Measurements from ENCODE around the gene FLCN.

The FLCN gene

DNA sequence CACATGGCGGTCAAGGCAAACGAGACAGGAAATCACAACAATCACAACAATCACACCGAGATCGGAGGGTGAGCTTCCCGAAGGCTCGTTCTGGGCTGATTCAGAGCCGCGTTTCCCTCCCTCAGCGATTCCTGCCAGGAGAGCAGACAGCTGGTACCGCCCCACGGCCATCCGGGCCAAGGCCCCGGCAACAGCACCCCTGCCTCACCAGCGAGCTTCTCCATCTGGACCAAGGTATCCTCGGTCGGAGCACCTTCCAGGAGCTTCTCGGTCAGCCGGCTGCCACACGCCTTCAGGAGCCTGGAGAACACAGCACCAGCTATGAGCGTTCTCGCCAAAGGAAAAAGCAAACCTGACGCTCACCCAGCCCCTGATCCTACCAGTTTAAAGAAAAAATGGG, 15.6 kb downstream of the FLCN start:
- TF ChIP-seq CTCF (conservative IDR thresholded peaks at IDR 0.05; ENCODE audit: low read depth, low read length) = no peak

DNA sequence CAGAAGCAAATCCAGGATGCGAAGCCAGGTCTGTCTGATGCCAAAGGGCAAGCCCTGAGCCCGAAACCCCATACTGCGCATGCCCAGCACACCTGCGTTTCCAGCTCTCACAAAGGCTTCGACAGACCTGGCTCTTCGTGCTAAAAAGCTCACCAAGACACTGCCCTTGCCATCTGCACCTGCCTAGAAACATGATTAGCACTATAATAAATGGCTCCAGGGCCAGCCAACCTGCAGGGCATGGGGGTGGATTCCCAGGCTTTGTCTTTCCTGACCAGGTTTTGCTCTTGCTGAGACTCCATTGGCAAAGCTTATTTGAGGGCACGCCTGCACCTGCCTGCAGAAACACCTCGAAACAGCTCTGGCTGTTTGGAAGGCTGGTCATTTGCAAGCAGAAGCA, 16.4 kb downstream of the FLCN start:
- no peak overlapping the region for H3K4me3 ChIP-seq (ENCODE audit: low read depth, low read length)
- DNase-seq (ENCODE audit: low read depth) = no peak
- no peak for TF ChIP-seq CTCF (conservative IDR thresholded peaks at IDR 0.05; ENCODE audit: low read depth, low read length)

More for the DNA sequence above, 15.6 kb downstream of the FLCN start:
- DNase-seq (ENCODE audit: low read depth) = no peak
- no peak overlapping the region for H3K4me3 ChIP-seq (ENCODE audit: low read depth, low read length)

- no peak overlapping the region for H3K4me3 ChIP-seq (ENCODE audit: low read depth, low read length)
- no peak for DNase-seq (ENCODE audit: low read depth)
- no peak for TF ChIP-seq CTCF (conservative IDR thresholded peaks at IDR 0.05; ENCODE audit: low read depth, low read length)
Measured at GRCh38 chr17:17217995-17218394, 19.0 kb downstream of the FLCN start.

GRCh38 chr17:17216776-17217175, 20.2 kb downstream of the FLCN start:
- no peak overlapping the region for H3K4me3 ChIP-seq (ENCODE audit: low read depth, low read length)
- no peak for TF ChIP-seq CTCF (conservative IDR thresholded peaks at IDR 0.05; ENCODE audit: low read depth, low read length)
- DNase-seq (ENCODE audit: low read depth) = no peak

GRCh38 chr17:17216236-17216635, 20.7 kb downstream of the FLCN start:
- no peak for DNase-seq (ENCODE audit: low read depth)
- no peak for TF ChIP-seq CTCF (conservative IDR thresholded peaks at IDR 0.05; ENCODE audit: low read depth, low read length)

DNA sequence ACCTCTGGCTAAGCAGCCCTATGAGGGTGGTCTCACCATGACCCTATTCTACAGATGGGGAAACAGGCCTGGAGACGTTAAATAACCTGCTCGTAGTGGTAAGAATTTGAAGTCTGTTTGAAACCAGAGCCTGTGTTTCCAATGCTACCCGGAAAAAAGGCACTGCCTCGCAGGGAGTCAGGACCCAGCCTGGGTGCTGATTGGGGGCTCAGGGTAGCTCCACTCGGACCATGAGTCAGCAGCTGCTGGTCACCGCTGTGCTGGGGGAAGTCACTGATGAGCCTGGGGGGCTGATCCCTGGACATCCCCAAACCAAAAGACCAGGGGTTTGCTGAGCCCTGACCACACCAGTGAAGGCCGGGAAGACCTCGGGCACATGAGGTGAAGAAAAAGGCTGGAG, 21.4 kb downstream of the FLCN start:
- no peak overlapping the region for H3K4me3 ChIP-seq (ENCODE audit: low read depth, low read length)
- DNase-seq (ENCODE audit: low read depth) = no peak
- no peak for TF ChIP-seq CTCF (conservative IDR thresholded peaks at IDR 0.05; ENCODE audit: low read depth, low read length)

More at GRCh38 chr17:17216236-17216635, 20.7 kb downstream of the FLCN start:
- H3K4me3 ChIP-seq (ENCODE audit: low read depth, low read length) = no peak overlapping the region

- H3K4me3 ChIP-seq (ENCODE audit: low read depth, low read length) = no peak overlapping the region
- no peak for DNase-seq (ENCODE audit: low read depth)
- no peak for TF ChIP-seq CTCF (conservative IDR thresholded peaks at IDR 0.05; ENCODE audit: low read depth, low read length)
Measured at GRCh38 chr17:17214646-17215436, 22.1 kb downstream of the FLCN start.

All from choroid plexus epithelial cell (primary cell).